GM23338 (cell line): ENCODE results near the gene TEX14. TPM values are rescaled to one million over a fixed set of nuclear protein-coding genes. Genes with fewer than 3 reads are reported as not detected.

Source experiments
- ATAC-seq: fragments of 200-7000 bp; cut with Tn5 transposase; 3 replicates; pipeline ENCODE4 v1.9.1; 2020
- DNase-seq: peaks from one replicate; pipeline ENCODE4 v3.0.0-alpha.2; 2015; ENCODE audit warnings: low spot score
- H2AFZ ChIP-seq: fragments of 200-600 bp; sonication (generic); 2 replicates; pipeline ENCODE4 v1.8.0; 2016; ENCODE audit warnings: antibody characterized with exemption, mild to moderate bottlenecking, moderate library complexity
- H3F3A ChIP-seq: fragments of 200-600 bp; sonication (generic); replicated peaks from 2 replicates; pipeline ENCODE4 v1.8.0; 2017; ENCODE audit warnings: antibody characterized with exemption, mixed run types, low read depth
- H3K27ac ChIP-seq: fragments of 200-600 bp; sonication (generic); 2 replicates; pipeline ENCODE4 v1.6.1; 2016; ENCODE audit warnings: low read depth
- H3K27me3 ChIP-seq: fragments of 200-600 bp; sonication (generic); 2 replicates; pipeline ENCODE4 v1.8.0; 2016; ENCODE audit warnings: mild to moderate bottlenecking, mixed run types, moderate library complexity; ENCODE audit not compliant: insufficient read depth
- H3K36me3 ChIP-seq: fragments of 200-600 bp; sonication (generic); 2 replicates; pipeline ENCODE4 v1.8.0; 2016; ENCODE audit warnings: mild to moderate bottlenecking; ENCODE audit not compliant: insufficient read depth
- H3K4me1 ChIP-seq: fragments of 200-600 bp; sonication (generic); 2 replicates; pipeline ENCODE4 v1.8.0; 2016; ENCODE audit warnings: mild to moderate bottlenecking, moderate library complexity; ENCODE audit not compliant: insufficient read depth
- H3K4me2 ChIP-seq: fragments of 200-600 bp; sonication (generic); 2 replicates; pipeline ENCODE4 v1.7.1; 2017; ENCODE audit warnings: mixed run types
- H3K4me3 ChIP-seq: fragments of 200-600 bp; sonication (generic); 2 replicates; pipeline ENCODE4 v1.6.1; 2016; ENCODE audit warnings: mixed run types
- H3K79me2 ChIP-seq: fragments of 200-600 bp; sonication (generic); replicated peaks from 2 replicates; pipeline ENCODE4 v1.8.0; 2017; ENCODE audit warnings: mild to moderate bottlenecking; ENCODE audit not compliant: insufficient read depth
- H3K9me2 ChIP-seq: fragments of 200-600 bp; sonication (generic); 2 replicates; pipeline ENCODE4 v1.8.0; 2017; ENCODE audit not compliant: insufficient read depth
- H4K20me1 ChIP-seq: fragments of 200-600 bp; sonication (generic); replicated peaks from 2 replicates; pipeline ENCODE4 v1.8.0; 2017; ENCODE audit warnings: mild to moderate bottlenecking; ENCODE audit not compliant: insufficient read depth
- H3K27ac Mint-ChIP-seq: 2 replicates; pipeline ENCODE4 v1.8.0; 2020; ENCODE audit warnings: inconsistent platforms, mild to moderate bottlenecking, moderate library complexity, mixed read lengths
- H3K27me3 Mint-ChIP-seq: 3 replicates; pipeline ENCODE4 v1.8.0; 2022; ENCODE audit warnings: low read depth, mild to moderate bottlenecking, moderate library complexity, mixed read lengths, inconsistent platforms; ENCODE audit not compliant: insufficient read depth, poor library complexity
- H3K36me3 Mint-ChIP-seq: 3 replicates; pipeline ENCODE4 v1.8.0; 2021; ENCODE audit warnings: low read depth, mild to moderate bottlenecking, inconsistent platforms, moderate library complexity, mixed read lengths
- H3K4me1 Mint-ChIP-seq: 3 replicates; pipeline ENCODE4 v1.8.0; 2020; ENCODE audit warnings: mild to moderate bottlenecking, inconsistent platforms, mixed read lengths
- H3K4me3 Mint-ChIP-seq: 3 replicates; pipeline ENCODE4 v1.8.0; 2021; ENCODE audit warnings: moderate library complexity, mild to moderate bottlenecking, inconsistent platforms, mixed read lengths
- H3K9me3 Mint-ChIP-seq: 3 replicates; pipeline ENCODE4 v1.8.0; 2020; ENCODE audit warnings: moderate library complexity, mild to moderate bottlenecking, inconsistent platforms, mixed read lengths
- CREB1 ChIP-seq: fragments of 250-450 bp; sonication (Bioruptor Pico); IDR thresholded peaks from 2 replicates; pipeline ENCODE4 v1.5.0; 2020; ENCODE audit warnings: low read depth, mild to moderate bottlenecking, moderate library complexity
- EZH2 ChIP-seq: fragments of 200-600 bp; sonication (generic); IDR thresholded peaks from one replicate; pipeline ENCODE4 v1.8.0; 2017; ENCODE audit warnings: antibody characterized with exemption, mild to moderate bottlenecking, low read depth; ENCODE audit not compliant: unreplicated experiment
- JUNB ChIP-seq: IDR thresholded peaks from one replicate; pipeline ENCODE4 v1.6.1; 2016; ENCODE audit warnings: antibody characterized with exemption; ENCODE audit not compliant: unreplicated experiment
- NANOG ChIP-seq: IDR thresholded peaks from 2 replicates; pipeline ENCODE4 v1.6.1; 2016; ENCODE audit warnings: antibody characterized with exemption, borderline replicate concordance
- POLR2AphosphoS5 ChIP-seq: IDR thresholded peaks from 2 replicates; pipeline ENCODE4 v1.6.1; 2016; ENCODE audit warnings: antibody characterized with exemption, low read depth
- STAT1 ChIP-seq: IDR thresholded peaks from one replicate; pipeline ENCODE4 v1.6.1; 2016; ENCODE audit warnings: antibody characterized with exemption; ENCODE audit not compliant: unreplicated experiment
- ZNF114 ChIP-seq: fragments of 250-450 bp; sonication (Bioruptor Pico); IDR thresholded peaks from 2 replicates; pipeline ENCODE4 v1.5.0; 2020; ENCODE audit warnings: mild to moderate bottlenecking, moderate library complexity
- polyA plus RNA-seq: library from polyadenylated mRNA; unstranded; fragments of >200 nt; fragmentation: Nextera tagmentation; extraction: Ambion mirVana; gene quantifications from 2 replicates; pipeline ENCODE4 v1.2.1, GENCODE V29; 2016
- total RNA-seq: library from RNA; depleted of rRNA; stranded (reverse); fragments of >200 nt; shearing (Covaris generic); gene quantifications from 2 replicates; pipeline ENCODE4 v1.2.3, GENCODE V29; 2014
- TF ChIP-seq, protein P1 (sequence below), 2 experiments: fragments of 200-600 bp in 1 of 2; sonication (generic) in 1 of 2; conservative IDR thresholded peaks; 2 replicates each; pipeline versions ENCODE4 v1.5.1 to v1.6.1; 2016 to 2017; ENCODE audit warnings: antibody characterized with exemption in 2 of 2, low read depth in 2 of 2, mild to moderate bottlenecking in 2 of 2, moderate library complexity in 1 of 2
- TF ChIP-seq, protein P2 (sequence below): IDR thresholded peaks from 2 replicates; pipeline ENCODE4 v1.6.1; 2016; ENCODE audit warnings: antibody characterized with exemption

The TEX14 gene
- total and polyA plus RNA-seq, 2 experiments from 2014 or later: 0.80 to 2.6 TPM

DNA sequence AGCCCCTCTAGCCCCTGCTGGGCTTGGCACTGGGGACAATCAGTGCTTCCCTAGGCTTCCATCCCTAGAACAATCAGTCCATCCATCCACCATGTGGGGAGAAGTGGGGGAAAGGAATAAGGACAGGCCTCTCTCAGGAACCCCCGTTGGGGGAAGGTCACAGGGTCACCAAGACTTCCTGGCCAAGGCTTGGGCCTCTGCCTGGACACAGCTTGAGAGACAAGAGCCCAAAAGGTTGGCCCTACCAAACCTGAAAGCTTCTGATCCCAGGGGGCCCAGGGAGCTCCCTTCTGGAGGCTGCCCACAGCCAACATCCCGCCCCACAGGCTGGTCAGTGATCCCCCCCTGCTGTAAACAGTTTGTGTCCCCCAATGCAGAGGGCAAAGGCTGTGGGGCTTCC is 161.2 kb downstream of the TEX14 start:
- H3K36me3 Mint-ChIP-seq: no peaks in the 10 kb centered on the region; the same call in 2 of the 3 replicates

GRCh38 chr17:58529275-58529674 is 162.6 kb downstream of the TEX14 start:
- H3K4me2 ChIP-seq: no peak overlapping the region
- ATAC-seq (no peak), DNase-seq (no peak)
- H4K20me1 ChIP-seq: no peaks in the 10 kb centered on the region
- no peak overlapping the region for H3K4me3 ChIP-seq
- no peak overlapping the region for H2AFZ ChIP-seq
- H3K27me3 Mint-ChIP-seq: peaks cover 23% of the 10 kb centered on the region
- no peaks in the 10 kb centered on the region for H3F3A ChIP-seq
- H3K36me3 ChIP-seq: no peaks in the 10 kb centered on the region
- peaks cover 66% of the 10 kb centered on the region for H3K4me1 Mint-ChIP-seq
- no peaks in the 10 kb centered on the region for H3K9me2 ChIP-seq
- H3K4me1 ChIP-seq: peaks cover 12% of the 10 kb centered on the region
- H3K79me2 ChIP-seq: no peaks in the 10 kb centered on the region
- no peak overlapping the region for H3K27ac ChIP-seq
- TF ChIP-seq EZH2 (no peak), STAT1 (no peak)
- H3K36me3 Mint-ChIP-seq: no peaks in the 10 kb centered on the region; the same call in 2 of the 3 replicates
- 0 out of 2 replicates have a peak, but pooled peaks cover 9% of the 10 kb centered on the region for H3K27me3 ChIP-seq
- no peak overlapping the region for H3K4me3 Mint-ChIP-seq
- no peaks in the 10 kb centered on the region; the same call in 2 of the 3 replicates for H3K9me3 Mint-ChIP-seq
- H3K27ac Mint-ChIP-seq: no peak overlapping the region

More for the DNA sequence above, 161.2 kb downstream of the TEX14 start:
- H3K4me2 ChIP-seq: peak overlapping the region; percentile 90
- TF ChIP-seq, protein P1, sequence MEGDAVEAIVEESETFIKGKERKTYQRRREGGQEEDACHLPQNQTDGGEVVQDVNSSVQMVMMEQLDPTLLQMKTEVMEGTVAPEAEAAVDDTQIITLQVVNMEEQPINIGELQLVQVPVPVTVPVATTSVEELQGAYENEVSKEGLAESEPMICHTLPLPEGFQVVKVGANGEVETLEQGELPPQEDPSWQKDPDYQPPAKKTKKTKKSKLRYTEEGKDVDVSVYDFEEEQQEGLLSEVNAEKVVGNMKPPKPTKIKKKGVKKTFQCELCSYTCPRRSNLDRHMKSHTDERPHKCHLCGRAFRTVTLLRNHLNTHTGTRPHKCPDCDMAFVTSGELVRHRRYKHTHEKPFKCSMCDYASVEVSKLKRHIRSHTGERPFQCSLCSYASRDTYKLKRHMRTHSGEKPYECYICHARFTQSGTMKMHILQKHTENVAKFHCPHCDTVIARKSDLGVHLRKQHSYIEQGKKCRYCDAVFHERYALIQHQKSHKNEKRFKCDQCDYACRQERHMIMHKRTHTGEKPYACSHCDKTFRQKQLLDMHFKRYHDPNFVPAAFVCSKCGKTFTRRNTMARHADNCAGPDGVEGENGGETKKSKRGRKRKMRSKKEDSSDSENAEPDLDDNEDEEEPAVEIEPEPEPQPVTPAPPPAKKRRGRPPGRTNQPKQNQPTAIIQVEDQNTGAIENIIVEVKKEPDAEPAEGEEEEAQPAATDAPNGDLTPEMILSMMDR (conservative IDR thresholded peaks at IDR 0.05; ENCODE audit: low read depth in 2 of 2): no peak
- TF ChIP-seq POLR2AphosphoS5: no peak
- no peak for TF ChIP-seq ZNF114 (CRISPR knock-in tag)
- TF ChIP-seq, protein P2, sequence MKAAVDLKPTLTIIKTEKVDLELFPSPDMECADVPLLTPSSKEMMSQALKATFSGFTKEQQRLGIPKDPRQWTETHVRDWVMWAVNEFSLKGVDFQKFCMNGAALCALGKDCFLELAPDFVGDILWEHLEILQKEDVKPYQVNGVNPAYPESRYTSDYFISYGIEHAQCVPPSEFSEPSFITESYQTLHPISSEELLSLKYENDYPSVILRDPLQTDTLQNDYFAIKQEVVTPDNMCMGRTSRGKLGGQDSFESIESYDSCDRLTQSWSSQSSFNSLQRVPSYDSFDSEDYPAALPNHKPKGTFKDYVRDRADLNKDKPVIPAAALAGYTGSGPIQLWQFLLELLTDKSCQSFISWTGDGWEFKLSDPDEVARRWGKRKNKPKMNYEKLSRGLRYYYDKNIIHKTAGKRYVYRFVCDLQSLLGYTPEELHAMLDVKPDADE: no peak
- no peak for TF ChIP-seq CREB1 (CRISPR knock-in tag)
- TF ChIP-seq NANOG: no peak
- TF ChIP-seq JUNB: no peak
- peaks cover 12% of the 10 kb centered on the region for H3K4me1 ChIP-seq
- ATAC-seq: no peak
- H3F3A ChIP-seq: no peaks in the 10 kb centered on the region
- 0 out of 2 replicates have a peak, but pooled peaks cover 9% of the 10 kb centered on the region for H3K27me3 ChIP-seq
- no peaks in the 10 kb centered on the region for H3K9me2 ChIP-seq
- no peaks in the 10 kb centered on the region; the same call in 2 of the 3 replicates for H3K9me3 Mint-ChIP-seq
- no peaks in the 10 kb centered on the region for H3K79me2 ChIP-seq
- no peaks in the 10 kb centered on the region for H3K36me3 ChIP-seq
- H4K20me1 ChIP-seq: no peaks in the 10 kb centered on the region
- H3K4me3 ChIP-seq: peak overlapping the region; percentile 94
- H3K27ac Mint-ChIP-seq: no peak overlapping the region
- H2AFZ ChIP-seq: peak overlapping the region; percentile 98; the same call in 1 of the 2 replicates
- H3K27ac ChIP-seq: no peak overlapping the region
- DNase-seq: no peak
- peak overlapping the region; percentile 72 for H3K4me3 Mint-ChIP-seq
- peaks cover 24% of the 10 kb centered on the region for H3K27me3 Mint-ChIP-seq
- H3K4me1 Mint-ChIP-seq: peaks cover 62% of the 10 kb centered on the region
